HepG2 (cell line): Measurements from ENCODE around the gene ABTB2. TPM values are rescaled to one million over a fixed set of nuclear protein-coding genes. Genes with fewer than 3 reads are reported as not detected.
A peak's percentile ranks its signal among the peaks of the same experiment; 100 is the strongest.

Experiments
- ARID2 ChIP-seq: sonication (generic); formaldehyde crosslinking; IDR thresholded peaks from 2 replicates; pipeline ENCODE4 v1.8.1; 2022; ENCODE audit warnings: mild to moderate bottlenecking, missing genetic modification reagents, borderline replicate concordance
- CBX2 ChIP-seq, 2 experiments: fragments of 200-600 bp in 1 of 2; sonication (generic); formaldehyde crosslinking in 1 of 2; IDR thresholded peaks; 2 replicates each; pipeline versions ENCODE4 v1.7.0 to v1.8.1; 2018 to 2022; ENCODE audit warnings: low read depth in 2 of 2, low read length in 1 of 2, mild to moderate bottlenecking in 1 of 2, missing genetic modification reagents in 1 of 2
- DDIT3 ChIP-seq: sonication (generic); formaldehyde crosslinking; IDR thresholded peaks from 2 replicates; pipeline ENCODE4 v1.4.0; 2020; ENCODE audit warnings: mild to moderate bottlenecking, missing genetic modification reagents
- DZIP1 ChIP-seq: sonication (generic); formaldehyde crosslinking; IDR thresholded peaks from 2 replicates; pipeline ENCODE4 v1.5.0; 2020; ENCODE audit warnings: mild to moderate bottlenecking, missing genetic modification reagents
- FIP1L1 ChIP-seq: fragments of 200-400 bp; formaldehyde crosslinking; IDR thresholded peaks from 2 replicates; pipeline ENCODE4 v1.6.1; 2018; ENCODE audit warnings: low read depth, mild to moderate bottlenecking, low read length, moderate library complexity, borderline replicate concordance; ENCODE audit not compliant: insufficient read depth
- FOXJ3 ChIP-seq: sonication (generic); formaldehyde crosslinking; IDR thresholded peaks from 2 replicates; pipeline ENCODE4 v1.4.0; 2020; ENCODE audit warnings: missing genetic modification reagents, mild to moderate bottlenecking, borderline replicate concordance
- FOXK1 ChIP-seq: sonication (generic); formaldehyde crosslinking; IDR thresholded peaks from 2 replicates; pipeline ENCODE4 v1.4.0; 2020; ENCODE audit warnings: low read depth, missing genetic modification reagents, borderline replicate concordance
- RFX3 ChIP-seq: IDR thresholded peaks from 2 replicates; pipeline ENCODE4 v1.6.1; 2016; ENCODE audit warnings: missing biosample characterization, missing genetic modification reagents
- RXRB ChIP-seq: IDR thresholded peaks from 2 replicates; pipeline ENCODE4 v1.6.1; 2016; ENCODE audit warnings: borderline replicate concordance, missing genetic modification reagents, missing compliant biosample characterization
- SMAD3 ChIP-seq: sonication (generic); formaldehyde crosslinking; IDR thresholded peaks from 2 replicates; pipeline ENCODE4 v1.4.0; 2020; ENCODE audit warnings: missing genetic modification reagents
- ZFYVE20 ChIP-seq: sonication (generic); formaldehyde crosslinking; IDR thresholded peaks from 2 replicates; pipeline ENCODE4 v1.8.0; 2023; ENCODE audit warnings: low read depth, mild to moderate bottlenecking, moderate library complexity, missing genetic modification reagents, borderline replicate concordance
- ZNF121 ChIP-seq: sonication (generic); formaldehyde crosslinking; IDR thresholded peaks from 2 replicates; pipeline ENCODE4 v1.5.0; 2020; ENCODE audit warnings: mild to moderate bottlenecking, missing genetic modification reagents
- ZNF451 ChIP-seq: sonication (generic); formaldehyde crosslinking; IDR thresholded peaks from 2 replicates; pipeline ENCODE4 v1.5.0; 2020; ENCODE audit warnings: mild to moderate bottlenecking, missing genetic modification reagents
- ZNF530 ChIP-seq: sonication (generic); formaldehyde crosslinking; IDR thresholded peaks from 2 replicates; pipeline ENCODE4 v1.5.0; 2020; ENCODE audit warnings: low read depth, mild to moderate bottlenecking, missing genetic modification reagents
- ZNF597 ChIP-seq: sonication (generic); formaldehyde crosslinking; IDR thresholded peaks from 2 replicates; pipeline ENCODE4 v1.5.0; 2020; ENCODE audit warnings: missing genetic modification reagents
- ZNF792 ChIP-seq: IDR thresholded peaks from 2 replicates; pipeline ENCODE4 v1.6.1; 2016
- ZSCAN29 ChIP-seq: sonication (generic); formaldehyde crosslinking; conservative IDR thresholded peaks from 2 replicates; pipeline ENCODE4 v1.4.0; 2020; ENCODE audit warnings: mild to moderate bottlenecking, missing genetic modification reagents
- polyA plus RNA-seq, 8 experiments: library from polyadenylated mRNA; depleted of rRNA in 3 of 8; stranded (reverse) in 7 of 8; unstranded in 1 of 8; fragments of >200 nt; fragmentation: Illumina TruSeq in 4 of 8; extraction: Trizol in 4 of 8; gene quantifications; 2 replicates each; pipeline versions ENCODE4 v1.2.1 to v1.2.3, GENCODE V29; 2011 to 2016; ENCODE audit warnings: low read depth in 4 of 8, missing spikeins in 1 of 8, mixed read lengths in 1 of 8; ENCODE audit not compliant: insufficient read depth in 1 of 8
- total RNA-seq, 5 experiments: library from RNA; depleted of rRNA; stranded (reverse); fragments of >200 nt; fragmentation: Illumina TruSeq; extraction: Trizol; gene quantifications; 2 replicates each; pipeline ENCODE4 v1.2.3, GENCODE V29; 2016; ENCODE audit warnings: low read depth in 1 of 5
- TF ChIP-seq, protein P1 (sequence below): sonication (generic); formaldehyde crosslinking; IDR thresholded peaks from 2 replicates; pipeline ENCODE4 v1.4.0; 2020; ENCODE audit warnings: mild to moderate bottlenecking, missing genetic modification reagents
- TF ChIP-seq, protein P2 (sequence below): sonication (generic); formaldehyde crosslinking; IDR thresholded peaks from 2 replicates; pipeline ENCODE4 v1.4.0; 2020; ENCODE audit warnings: missing genetic modification reagents

Gene ABTB2
- total and polyA plus RNA-seq, 2 of the 13 experiments (the other 11 are each of a cell fraction or from before 2014, with no cell fraction given): 5.1 to 15.4 TPM

DNA sequence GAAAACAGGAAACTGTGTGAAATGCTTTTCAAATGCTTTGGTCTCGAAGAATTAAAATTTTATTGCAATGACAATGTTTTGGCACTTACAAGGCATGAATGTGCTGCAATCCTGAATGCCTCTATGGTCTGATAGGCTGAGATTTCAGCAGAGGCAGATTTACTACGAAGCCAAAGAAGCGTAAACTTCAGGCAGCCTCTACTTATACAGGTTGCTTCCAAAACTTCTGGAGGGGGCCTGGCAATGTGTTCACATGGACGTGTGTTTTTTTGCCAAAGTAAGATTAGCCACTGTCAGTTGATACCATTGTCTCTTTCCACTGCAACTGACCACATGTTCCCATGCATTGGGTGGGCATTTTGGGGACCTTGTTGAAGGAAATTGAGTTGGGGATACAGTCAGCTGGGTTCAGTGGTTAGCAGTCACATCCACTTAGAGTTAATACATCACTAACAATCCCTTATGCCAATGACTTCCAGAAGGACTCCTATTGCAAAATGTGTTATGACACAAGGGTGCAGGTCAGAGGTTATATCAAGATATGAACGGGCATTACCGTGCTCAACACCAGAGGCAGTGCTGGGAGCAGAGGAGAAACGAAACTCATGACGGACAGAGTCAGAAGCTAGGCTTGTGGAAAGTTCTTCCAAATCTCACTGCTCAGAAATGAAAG is 48.8 kb downstream of the ABTB2 start (continued):
- TF ChIP-seq DZIP1 (no peak), SMAD3 (CRISPR knock-in tag) (peak; percentile 26; the same call in 1 of the 2 replicates), ZNF792 (CRISPR knock-in tag) (no peak), RFX3 (no peak), ZNF121 (CRISPR knock-in tag) (no peak), ZSCAN29 (CRISPR knock-in tag) (no peak), CBX2 (IDR thresholded peaks at IDR 0.05; ENCODE audit: low read depth, low read length) (no peak), CBX2 (CRISPR knock-in tag; IDR thresholded peaks at IDR 0.05; ENCODE audit: low read depth) (no peak), ZFYVE20 (CRISPR knock-in tag) (no peak), FOXJ3 (CRISPR knock-in tag) (0 out of 2 replicates have a peak, but pooled peaks have one; percentile 44), ARID2 (no peak), ZNF451 (CRISPR knock-in tag) (no peak), ZNF597 (CRISPR knock-in tag) (no peak), DDIT3 (no peak), FOXK1 (peak; percentile 68; the same call in 1 of the 2 replicates), ZNF530 (CRISPR knock-in tag) (no peak), FIP1L1 (no peak), RXRB (CRISPR knock-in tag) (peak; percentile 84)
- TF ChIP-seq, protein P1, sequence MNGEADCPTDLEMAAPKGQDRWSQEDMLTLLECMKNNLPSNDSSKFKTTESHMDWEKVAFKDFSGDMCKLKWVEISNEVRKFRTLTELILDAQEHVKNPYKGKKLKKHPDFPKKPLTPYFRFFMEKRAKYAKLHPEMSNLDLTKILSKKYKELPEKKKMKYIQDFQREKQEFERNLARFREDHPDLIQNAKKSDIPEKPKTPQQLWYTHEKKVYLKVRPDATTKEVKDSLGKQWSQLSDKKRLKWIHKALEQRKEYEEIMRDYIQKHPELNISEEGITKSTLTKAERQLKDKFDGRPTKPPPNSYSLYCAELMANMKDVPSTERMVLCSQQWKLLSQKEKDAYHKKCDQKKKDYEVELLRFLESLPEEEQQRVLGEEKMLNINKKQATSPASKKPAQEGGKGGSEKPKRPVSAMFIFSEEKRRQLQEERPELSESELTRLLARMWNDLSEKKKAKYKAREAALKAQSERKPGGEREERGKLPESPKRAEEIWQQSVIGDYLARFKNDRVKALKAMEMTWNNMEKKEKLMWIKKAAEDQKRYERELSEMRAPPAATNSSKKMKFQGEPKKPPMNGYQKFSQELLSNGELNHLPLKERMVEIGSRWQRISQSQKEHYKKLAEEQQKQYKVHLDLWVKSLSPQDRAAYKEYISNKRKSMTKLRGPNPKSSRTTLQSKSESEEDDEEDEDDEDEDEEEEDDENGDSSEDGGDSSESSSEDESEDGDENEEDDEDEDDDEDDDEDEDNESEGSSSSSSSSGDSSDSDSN (CRISPR knock-in tag): no peak
- TF ChIP-seq, protein P2, sequence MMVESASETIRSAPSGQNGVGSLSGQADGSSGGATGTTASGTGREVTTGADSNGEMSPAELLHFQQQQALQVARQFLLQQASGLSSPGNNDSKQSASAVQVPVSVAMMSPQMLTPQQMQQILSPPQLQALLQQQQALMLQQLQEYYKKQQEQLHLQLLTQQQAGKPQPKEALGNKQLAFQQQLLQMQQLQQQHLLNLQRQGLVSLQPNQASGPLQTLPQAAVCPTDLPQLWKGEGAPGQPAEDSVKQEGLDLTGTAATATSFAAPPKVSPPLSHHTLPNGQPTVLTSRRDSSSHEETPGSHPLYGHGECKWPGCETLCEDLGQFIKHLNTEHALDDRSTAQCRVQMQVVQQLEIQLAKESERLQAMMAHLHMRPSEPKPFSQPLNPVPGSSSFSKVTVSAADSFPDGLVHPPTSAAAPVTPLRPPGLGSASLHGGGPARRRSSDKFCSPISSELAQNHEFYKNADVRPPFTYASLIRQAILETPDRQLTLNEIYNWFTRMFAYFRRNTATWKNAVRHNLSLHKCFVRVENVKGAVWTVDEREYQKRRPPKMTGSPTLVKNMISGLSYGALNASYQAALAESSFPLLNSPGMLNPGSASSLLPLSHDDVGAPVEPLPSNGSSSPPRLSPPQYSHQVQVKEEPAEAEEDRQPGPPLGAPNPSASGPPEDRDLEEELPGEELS (CRISPR knock-in tag): peak; percentile 52; the same call in 1 of the 2 replicates
